GM21737 (cell line): Measurements from ENCODE around the gene C3orf80.
"Not testable (repeated sequence)": the region's sequence is repeated elsewhere in the genome, so short reads cannot be mapped to it uniquely, and the experiment has no call there.

Source experiments
- ATAC-seq: cut with Tn5 transposase; IDR thresholded peaks from one replicate; pipeline ENCODE4 v1.9.1; 2021; ENCODE audit warnings: mild to moderate bottlenecking, moderate library complexity; ENCODE audit not compliant: unreplicated experiment

Gene C3orf80

GRCh38 chr3:160210799-160211221 is 14.4 kb upstream of the C3orf80 start:
- no peak for ATAC-seq

GRCh38 chr3:160213191-160213590 is 12.0 kb upstream of the C3orf80 start:
- ATAC-seq = no peak

GRCh38 chr3:160217675-160218074 is 7.5 kb upstream of the C3orf80 start:
- no peak for ATAC-seq

GRCh38 chr3:160218136-160218535 is 7.1 kb upstream of the C3orf80 start:
- ATAC-seq = no peak

- ATAC-seq = no peak
Measured at GRCh38 chr3:160220038-160220437, 5.2 kb upstream of the C3orf80 start.

GRCh38 chr3:160221019-160221418 is 4.2 kb upstream of the C3orf80 start:
- no peak for ATAC-seq

GRCh38 chr3:160224256-160224655 is 966 bp upstream of the C3orf80 start:
- ATAC-seq = no peak

GRCh38 chr3:160224811-160225175 is 429 bp upstream of the C3orf80 start:
- ATAC-seq = no peak

GRCh38 chr3:160226026-160226907 is 1.0 kb downstream of the C3orf80 start:
- peak; percentile 29 for ATAC-seq

GRCh38 chr3:160227419-160227818 is 2.2 kb downstream of the C3orf80 start:
- no peak for ATAC-seq

- no peak for ATAC-seq
Measured at GRCh38 chr3:160232014-160232413, 6.8 kb downstream of the C3orf80 start.

GRCh38 chr3:160240719-160241118 is 15.5 kb downstream of the C3orf80 start:
- not testable (repeated sequence) for ATAC-seq

- ATAC-seq = no peak
Measured at GRCh38 chr3:160245261-160245800, 20.1 kb downstream of the C3orf80 start.

GRCh38 chr3:160247766-160248165 is 22.5 kb downstream of the C3orf80 start:
- ATAC-seq = no peak

GRCh38 chr3:160253298-160253697 is 28.1 kb downstream of the C3orf80 start:
- ATAC-seq = no peak

- ATAC-seq = no peak
Measured at GRCh38 chr3:160257606-160258005, 32.4 kb downstream of the C3orf80 start.

GRCh38 chr3:160259589-160259988 is 34.4 kb downstream of the C3orf80 start:
- ATAC-seq = no peak

GRCh38 chr3:160260587-160261270 is 35.5 kb downstream of the C3orf80 start:
- ATAC-seq = no peak

- ATAC-seq = no peak
Measured at GRCh38 chr3:160265088-160265487, 39.9 kb downstream of the C3orf80 start.
